Fibroblast of skin of right quadriceps (primary cell): ENCODE results near the gene PCDHA10.
"Not testable (repeated sequence)": the region's sequence is repeated elsewhere in the genome, so short reads cannot be mapped to it uniquely, and the experiment has no call there.

Source experiments
- DNase-seq: peaks from one replicate; pipeline ENCODE4 v3.0.0-alpha.2; 2013

PCDHA10 gene

DNA sequence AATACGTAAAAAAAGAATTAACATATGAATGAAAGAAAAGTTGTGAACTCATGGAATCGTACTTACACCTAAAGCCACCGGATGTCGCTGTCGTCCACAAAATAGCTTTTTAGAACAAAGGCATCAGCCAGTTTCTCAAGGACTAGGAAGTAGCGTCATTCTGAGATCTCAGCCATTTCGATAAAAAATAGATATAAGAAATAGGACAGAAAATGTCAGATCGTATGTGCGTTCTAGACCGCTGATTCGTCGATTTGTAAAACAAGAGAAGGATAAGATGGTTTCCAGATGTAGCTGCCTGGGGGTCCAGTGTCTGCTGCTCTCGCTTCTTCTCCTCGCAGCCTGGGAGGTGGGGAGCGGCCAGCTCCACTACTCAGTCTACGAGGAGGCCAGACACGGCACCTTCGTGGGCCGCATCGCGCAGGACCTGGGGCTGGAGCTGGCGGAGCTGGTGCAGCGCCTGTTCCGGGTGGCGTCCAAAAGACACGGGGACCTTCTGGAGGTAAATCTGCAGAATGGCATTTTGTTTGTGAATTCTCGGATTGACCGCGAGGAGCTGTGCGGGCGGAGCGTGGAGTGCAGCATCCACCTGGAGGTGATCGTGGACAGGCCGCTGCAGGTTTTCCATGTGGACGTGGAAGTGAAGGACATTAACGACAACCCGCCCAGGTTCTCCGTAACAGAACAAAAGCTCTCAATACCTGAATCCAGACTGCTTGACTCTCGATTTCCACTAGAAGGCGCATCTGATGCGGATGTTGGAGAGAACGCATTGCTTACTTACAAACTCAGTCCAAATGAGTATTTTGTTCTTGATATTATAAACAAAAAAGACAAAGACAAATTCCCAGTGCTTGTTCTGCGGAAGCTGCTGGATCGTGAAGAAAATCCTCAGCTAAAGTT, at the start of gene PCDHA10:
Gene PCDHA10, plus strand, starts transcription at position 126 of the 903 bp plus-strand sequence. Its CDS starts 152 bp downstream, at position 278.
- DNase-seq = no peak

GRCh38 chr5:140806834-140807775, 48.6 kb upstream of the PCDHA10 start, which contains the start of gene PCDHA4:
TSS of gene PCDHA4 (plus strand) at chr5:140807068.
- DNase-seq = no peak

DNA sequence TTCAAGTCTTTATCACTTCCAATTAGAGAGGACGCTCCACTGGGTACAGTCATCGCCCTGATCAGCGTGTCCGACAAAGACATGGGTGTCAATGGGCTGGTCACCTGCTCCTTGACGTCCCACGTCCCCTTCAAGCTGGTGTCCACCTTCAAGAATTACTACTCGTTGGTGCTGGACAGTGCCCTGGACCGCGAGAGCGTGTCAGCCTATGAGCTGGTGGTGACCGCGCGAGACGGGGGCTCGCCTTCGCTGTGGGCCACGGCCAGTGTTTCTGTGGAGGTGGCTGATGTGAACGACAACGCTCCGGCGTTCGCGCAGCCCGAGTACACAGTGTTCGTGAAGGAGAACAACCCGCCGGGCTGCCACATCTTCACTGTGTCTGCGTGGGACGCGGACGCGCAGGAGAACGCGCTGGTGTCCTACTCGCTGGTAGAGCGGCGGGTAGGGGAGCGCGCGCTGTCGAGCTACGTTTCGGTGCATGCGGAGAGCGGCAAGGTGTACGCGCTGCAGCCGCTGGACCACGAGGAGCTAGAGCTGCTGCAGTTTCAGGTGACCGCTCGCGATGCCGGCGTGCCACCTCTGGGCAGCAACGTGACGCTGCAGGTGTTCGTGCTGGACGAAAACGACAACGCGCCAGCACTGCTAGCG, 47.3 kb upstream of the PCDHA10 start:
- not testable (repeated sequence) for DNase-seq

DNA sequence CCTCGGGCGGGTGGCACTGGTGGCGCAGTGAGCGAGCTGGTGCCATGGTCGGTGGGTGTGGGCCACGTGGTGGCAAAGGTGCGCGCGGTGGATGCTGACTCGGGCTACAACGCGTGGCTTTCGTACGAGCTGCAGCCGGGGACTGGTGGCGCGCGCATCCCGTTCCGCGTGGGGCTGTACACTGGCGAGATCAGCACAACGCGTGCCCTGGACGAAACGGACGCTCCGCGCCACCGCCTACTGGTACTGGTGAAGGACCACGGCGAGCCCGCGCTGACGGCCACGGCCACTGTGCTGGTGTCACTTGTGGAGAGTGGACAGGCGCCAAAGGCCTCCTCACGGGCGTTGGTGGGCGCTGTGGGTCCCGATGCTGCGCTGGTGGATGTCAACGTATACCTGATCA, 46.8 kb upstream of the PCDHA10 start:
- no peak for DNase-seq

GRCh38 chr5:140821375-140822280, 34.1 kb upstream of the PCDHA10 start, which contains the start of gene PCDHA5:
TSS of gene PCDHA5 (plus strand) at chr5:140821613.
- peak; percentile 4 for DNase-seq

DNA sequence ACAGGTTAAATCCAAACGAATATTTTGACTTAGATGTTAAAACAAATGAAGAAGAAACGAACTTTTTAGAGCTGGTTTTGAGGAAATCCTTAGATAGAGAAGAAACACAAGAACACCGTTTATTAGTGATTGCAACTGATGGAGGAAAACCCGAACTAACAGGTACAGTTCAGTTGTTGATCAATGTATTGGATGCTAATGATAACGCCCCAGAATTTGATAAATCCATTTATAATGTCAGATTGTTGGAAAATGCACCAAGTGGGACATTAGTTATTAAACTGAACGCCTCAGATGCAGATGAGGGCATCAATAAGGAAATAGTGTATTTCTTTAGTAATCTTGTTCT, 33.4 kb upstream of the PCDHA10 start:
- DNase-seq = no peak

GRCh38 chr5:140822969-140823368, 32.7 kb upstream of the PCDHA10 start:
- DNase-seq = not testable (repeated sequence)

DNA sequence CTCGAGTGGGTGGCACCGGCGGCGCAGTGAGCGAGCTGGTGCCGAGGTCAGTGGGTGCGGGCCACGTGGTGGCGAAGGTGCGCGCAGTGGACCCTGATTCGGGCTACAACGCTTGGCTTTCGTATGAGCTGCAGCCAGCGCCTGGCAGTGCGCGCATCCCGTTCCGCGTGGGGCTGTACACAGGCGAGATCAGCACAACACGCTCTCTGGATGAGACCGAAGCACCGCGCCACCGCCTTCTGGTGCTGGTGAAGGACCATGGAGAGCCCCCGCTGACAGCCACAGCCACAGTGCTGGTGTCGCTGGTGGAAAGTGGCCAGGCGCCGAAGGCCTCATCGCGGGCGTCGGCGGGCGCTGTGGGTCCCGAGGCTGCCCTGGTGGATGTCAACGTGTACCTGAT, 32.2 kb upstream of the PCDHA10 start:
- no peak for DNase-seq

- DNase-seq = no peak
Observed at GRCh38 chr5:140827704-140828361, 27.9 kb upstream of the PCDHA10 start, which contains the start of gene PCDHA6. TSS of gene PCDHA6 (plus strand) at chr5:140827960. CDS start at chr5:140828092, 132 bp downstream.

DNA sequence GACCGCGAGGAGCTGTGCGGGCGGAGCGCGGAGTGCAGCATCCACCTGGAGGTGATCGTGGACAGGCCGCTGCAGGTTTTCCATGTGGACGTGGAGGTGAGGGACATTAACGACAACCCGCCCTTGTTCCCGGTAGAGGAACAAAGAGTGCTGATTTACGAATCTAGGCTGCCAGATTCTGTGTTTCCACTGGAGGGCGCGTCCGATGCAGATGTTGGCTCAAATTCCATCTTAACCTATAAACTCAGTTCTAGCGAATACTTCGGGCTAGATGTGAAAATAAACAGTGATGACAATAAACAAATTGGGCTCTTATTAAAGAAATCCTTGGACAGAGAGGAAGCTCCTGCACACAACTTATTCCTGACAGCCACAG, 27.3 kb upstream of the PCDHA10 start:
- no peak for DNase-seq

DNA sequence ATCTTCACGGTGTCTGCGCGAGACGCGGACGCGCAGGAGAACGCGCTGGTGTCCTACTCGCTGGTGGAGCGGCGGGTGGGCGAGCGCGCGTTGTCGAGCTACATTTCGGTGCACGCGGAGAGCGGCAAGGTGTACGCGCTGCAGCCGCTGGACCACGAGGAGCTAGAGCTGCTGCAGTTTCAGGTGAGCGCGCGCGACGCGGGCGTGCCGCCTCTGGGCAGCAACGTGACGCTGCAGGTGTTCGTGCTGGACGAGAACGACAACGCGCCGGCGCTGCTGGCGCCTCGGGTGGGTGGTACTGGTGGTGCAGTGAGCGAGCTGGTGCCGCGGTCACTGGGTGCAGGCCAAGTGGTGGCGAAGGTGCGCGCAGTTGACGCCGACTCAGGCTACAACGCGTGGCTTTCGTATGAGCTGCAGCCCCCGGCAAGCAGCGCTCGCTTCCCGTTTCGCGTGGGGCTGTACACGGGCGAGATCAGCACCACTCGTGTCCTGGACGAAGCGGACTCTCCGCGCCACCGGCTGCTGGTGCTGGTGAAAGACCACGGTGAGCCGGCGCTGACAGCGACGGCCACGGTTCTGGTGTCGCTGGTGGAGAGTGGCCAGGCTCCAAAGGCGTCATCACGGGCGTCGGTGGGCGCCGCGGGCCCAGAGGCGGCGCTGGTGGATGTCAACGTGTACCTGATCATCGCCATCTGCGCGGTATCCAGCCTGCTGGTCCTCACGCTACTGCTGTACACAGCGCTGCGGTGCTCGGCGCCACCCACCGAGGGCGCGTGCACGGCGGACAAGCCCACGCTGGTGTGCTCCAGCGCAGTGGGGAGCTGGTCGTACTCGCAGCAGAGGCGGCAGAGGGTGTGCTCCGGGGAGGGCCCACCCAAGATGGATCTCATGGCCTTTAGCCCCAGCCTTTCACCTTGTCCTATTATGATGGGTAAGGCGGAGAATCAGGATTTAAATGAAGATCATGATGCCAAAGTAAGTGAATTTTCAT, 25.9 kb upstream of the PCDHA10 start:
- DNase-seq = not testable (repeated sequence)

GRCh38 chr5:140833993-140834392, 21.7 kb upstream of the PCDHA10 start, which contains the start of gene PCDHA7:
TSS of gene PCDHA7 (plus strand) at chr5:140834269. CDS start at chr5:140834384, 115 bp downstream.
- peak; percentile 9 for DNase-seq

GRCh38 chr5:140834439-140835008, 21.2 kb upstream of the PCDHA10 start:
- DNase-seq = not testable (repeated sequence)

GRCh38 chr5:140835622-140836510, 19.8 kb upstream of the PCDHA10 start:
- DNase-seq = no peak

DNA sequence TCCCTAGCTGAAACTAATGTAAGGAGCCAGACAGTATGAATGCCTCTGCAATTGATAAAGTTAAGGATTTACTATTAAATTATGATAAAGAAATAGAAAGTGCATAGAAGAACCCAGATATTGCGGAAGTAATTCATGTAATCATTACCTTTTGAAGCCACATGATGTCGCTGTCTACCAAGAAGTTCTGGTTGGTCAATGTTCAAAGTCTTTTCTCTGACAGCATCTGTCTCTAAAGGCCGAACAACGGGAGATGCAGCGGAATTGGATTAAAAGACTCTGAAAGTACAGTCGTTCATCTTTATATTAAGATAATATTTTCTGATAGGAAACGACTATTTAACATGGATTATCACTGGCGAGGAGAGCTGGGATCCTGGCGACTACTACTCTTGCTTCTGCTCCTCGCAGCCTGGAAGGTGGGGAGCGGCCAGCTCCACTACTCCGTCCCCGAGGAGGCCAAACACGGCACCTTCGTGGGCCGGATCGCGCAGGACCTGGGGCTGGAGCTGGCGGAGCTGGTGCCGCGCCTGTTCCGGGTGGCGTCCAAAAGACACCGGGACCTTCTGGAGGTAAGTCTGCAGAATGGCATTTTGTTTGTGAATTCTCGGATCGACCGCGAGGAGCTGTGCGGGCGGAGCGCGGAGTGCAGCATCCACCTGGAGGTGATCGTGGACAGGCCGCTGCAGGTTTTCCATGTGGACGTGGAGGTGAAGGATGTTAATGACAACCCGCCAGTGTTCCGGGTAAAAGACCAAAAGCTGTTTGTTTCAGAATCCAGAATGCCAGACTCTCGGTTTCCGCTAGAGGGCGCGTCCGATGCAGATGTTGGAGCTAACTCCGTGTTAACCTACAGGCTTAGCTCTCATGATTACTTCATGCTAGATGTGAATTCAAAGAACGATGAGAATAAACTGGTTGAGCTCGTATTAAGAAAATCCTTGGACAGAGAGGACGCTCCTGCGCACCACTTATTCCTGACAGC, 14.4 kb upstream of the PCDHA10 start, which contains the start of gene PCDHA8:
Gene PCDHA8, plus strand, starts transcription at position 210 of the 985 bp plus-strand sequence. Its CDS starts 135 bp downstream, at position 345.
- DNase-seq = no peak
